ENCODE results near the gene ESR1.

Gene ESR1

GRCh38 chr6:152124429-152125074 lies 317.1 kb downstream of the ESR1 start (continued):
- no peak for TF ChIP-seq PATZ1 (CRISPR knock-in tag; IDR thresholded peaks at IDR 0.05; ENCODE audit: borderline replicate concordance)
- no peak for TF ChIP-seq GLIS3 (CRISPR knock-in tag; IDR thresholded peaks at IDR 0.05)
- TF ChIP-seq PPARA (CRISPR knock-in tag; IDR thresholded peaks at IDR 0.05; ENCODE audit: borderline replicate concordance): no peak
- TF ChIP-seq TCF4 (CRISPR knock-in tag; IDR thresholded peaks at IDR 0.05; ENCODE audit: borderline replicate concordance): no peak
- TF ChIP-seq ZFP3 (CRISPR knock-in tag; IDR thresholded peaks at IDR 0.05): no peak
- no peak for TF ChIP-seq ZC3H10 (CRISPR knock-in tag; IDR thresholded peaks at IDR 0.05)
- no peak for TF ChIP-seq SNAI2 (CRISPR knock-in tag; IDR thresholded peaks at IDR 0.05)

- TF ChIP-seq TOX (CRISPR knock-in tag; IDR thresholded peaks at IDR 0.05; ENCODE audit: borderline replicate concordance) (no peak), ISL1 (CRISPR knock-in tag; IDR thresholded peaks at IDR 0.05) (no peak), TSHZ2 (CRISPR knock-in tag; IDR thresholded peaks at IDR 0.05) (no peak), GLIS3 (CRISPR knock-in tag; IDR thresholded peaks at IDR 0.05) (no peak), ZFP3 (CRISPR knock-in tag; IDR thresholded peaks at IDR 0.05) (no peak), CSDC2 (CRISPR knock-in tag; IDR thresholded peaks at IDR 0.05) (no peak), OSR1 (CRISPR knock-in tag; IDR thresholded peaks at IDR 0.05) (no peak), ARNTL (CRISPR knock-in tag; IDR thresholded peaks at IDR 0.05; ENCODE audit: borderline replicate concordance, low read depth) (no peak), BACH2 (CRISPR knock-in tag; IDR thresholded peaks at IDR 0.05; ENCODE audit: borderline replicate concordance) (no peak), ZFP30 (CRISPR knock-in tag; IDR thresholded peaks at IDR 0.05) (no peak)
- no peak for ATAC-seq
Observed at GRCh38 chr6:152127432-152128165, 320.1 kb downstream of the ESR1 start.

GRCh38 chr6:152129691-152130151 lies 322.2 kb downstream of the ESR1 start:
- no peak for ATAC-seq
- TF ChIP-seq POU6F1 (CRISPR knock-in tag; IDR thresholded peaks at IDR 0.05; ENCODE audit: borderline replicate concordance, low read depth) (no peak), CSRNP3 (CRISPR knock-in tag; IDR thresholded peaks at IDR 0.05) (no peak), ISL1 (CRISPR knock-in tag; IDR thresholded peaks at IDR 0.05) (no peak), CSDC2 (CRISPR knock-in tag; IDR thresholded peaks at IDR 0.05) (no peak), BACH2 (CRISPR knock-in tag; IDR thresholded peaks at IDR 0.05; ENCODE audit: borderline replicate concordance) (no peak), ZC3H10 (CRISPR knock-in tag; IDR thresholded peaks at IDR 0.05) (no peak), GLIS3 (CRISPR knock-in tag; IDR thresholded peaks at IDR 0.05) (no peak), ZNF8 (CRISPR knock-in tag; IDR thresholded peaks at IDR 0.05) (no peak), RARB (CRISPR knock-in tag; IDR thresholded peaks at IDR 0.05) (no peak), ZFP3 (CRISPR knock-in tag; IDR thresholded peaks at IDR 0.05) (no peak), ZNF565 (CRISPR knock-in tag; conservative IDR thresholded peaks at IDR 0.05; ENCODE audit: low read depth) (no peak), ZNF70 (CRISPR knock-in tag; IDR thresholded peaks at IDR 0.05) (no peak), ARNTL (CRISPR knock-in tag; IDR thresholded peaks at IDR 0.05; ENCODE audit: borderline replicate concordance, low read depth) (no peak), TCF4 (CRISPR knock-in tag; IDR thresholded peaks at IDR 0.05; ENCODE audit: borderline replicate concordance) (no peak)
